ENCODE measurements around the gene P2RY6.

GRCh38 chr11:73345481-73346160, 73.5 kb downstream of the P2RY6 start:
- TF ChIP-seq CTCF (optimal IDR thresholded peaks at IDR 0.05 in 1 of 3, IDR thresholded peaks at IDR 0.05 in 1 of 3, conservative IDR thresholded peaks at IDR 0.05 in 1 of 3; ENCODE audit: extremely low read depth in 1 of 3, insufficient read depth in 2 of 3, low read length in 3 of 3) (no peak), EZH2 (IDR thresholded peaks at IDR 0.05; ENCODE audit: low read length) (no peak)

Measured in keratinocyte (primary cell).